Measurements from ENCODE around the gene MAML3.
"Not testable (repeated sequence)": the region's sequence is repeated elsewhere in the genome, so short reads cannot be mapped to it uniquely, and the experiment has no call there.

The MAML3 gene

DNA sequence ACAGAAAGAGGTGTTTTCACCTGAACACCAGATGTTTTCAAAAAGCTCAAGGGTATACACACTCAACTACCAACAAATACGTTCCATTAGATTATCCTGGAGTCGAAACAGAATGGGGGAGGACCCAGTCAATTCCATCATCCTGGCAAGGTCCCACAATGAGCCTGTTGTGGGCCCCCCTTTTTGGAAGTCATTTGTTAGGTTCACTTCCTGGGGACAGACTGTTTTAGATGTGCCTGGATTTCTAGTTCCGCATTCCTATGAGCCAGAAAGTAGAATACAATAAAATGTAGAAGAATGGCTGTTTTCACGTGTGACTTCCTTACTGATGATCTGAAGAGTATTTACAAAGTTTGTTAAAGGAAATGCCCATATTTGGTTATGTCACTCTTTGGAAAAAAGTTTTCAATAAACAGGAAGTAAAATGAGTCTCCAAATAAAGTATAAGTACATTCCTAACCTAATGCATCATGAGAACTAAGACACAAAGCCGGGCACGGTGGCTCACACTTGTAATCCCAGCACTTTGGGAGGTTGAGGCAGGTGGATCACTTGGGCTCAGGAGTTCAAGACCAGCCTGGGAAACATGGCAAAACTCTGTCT is 192.5 kb downstream of the MAML3 start:
- DNase-seq (ENCODE audit: low read depth), result no peak

- no peak for DNase-seq (ENCODE audit: low read depth)
Measured at GRCh38 chr4:139959396-139959795, 194.6 kb downstream of the MAML3 start.

GRCh38 chr4:139958739-139959098 is 195.3 kb downstream of the MAML3 start:
- no peak for DNase-seq (ENCODE audit: low read depth)

DNA sequence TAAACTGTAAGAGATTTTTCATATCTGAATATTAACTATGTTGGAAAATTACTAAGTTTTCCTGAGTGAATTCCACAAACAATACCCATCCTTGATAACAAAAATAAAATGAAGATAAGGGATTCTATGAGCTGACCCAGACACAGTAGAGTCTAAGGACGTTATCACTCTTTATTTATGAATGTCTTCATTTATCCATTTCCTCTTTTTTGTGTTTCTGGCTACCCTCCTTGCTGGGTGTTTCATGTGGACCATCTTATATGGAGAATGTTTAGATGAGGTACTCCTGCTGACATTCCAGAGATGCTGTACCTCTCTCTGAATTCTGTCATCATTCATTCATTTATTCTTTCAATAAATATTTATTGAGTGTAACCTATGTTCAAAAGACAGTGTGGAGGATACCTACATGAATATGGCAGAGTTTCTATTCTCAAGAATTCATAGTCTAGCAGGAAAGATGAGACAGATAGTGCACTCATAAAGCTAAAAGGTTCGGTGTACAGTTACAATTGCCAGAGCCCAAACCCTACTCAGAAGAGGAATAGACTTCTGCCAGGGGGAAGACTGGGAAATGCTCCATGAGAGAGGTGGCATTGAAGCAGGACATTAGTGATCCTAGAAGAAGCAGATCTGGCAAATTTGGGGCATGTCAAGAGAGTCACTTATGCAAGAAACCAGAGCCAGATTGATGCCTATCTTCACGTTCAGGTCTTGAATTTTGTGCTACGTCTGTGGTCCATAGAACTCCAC is 195.8 kb downstream of the MAML3 start:
- no peak for DNase-seq (ENCODE audit: low read depth)

DNA sequence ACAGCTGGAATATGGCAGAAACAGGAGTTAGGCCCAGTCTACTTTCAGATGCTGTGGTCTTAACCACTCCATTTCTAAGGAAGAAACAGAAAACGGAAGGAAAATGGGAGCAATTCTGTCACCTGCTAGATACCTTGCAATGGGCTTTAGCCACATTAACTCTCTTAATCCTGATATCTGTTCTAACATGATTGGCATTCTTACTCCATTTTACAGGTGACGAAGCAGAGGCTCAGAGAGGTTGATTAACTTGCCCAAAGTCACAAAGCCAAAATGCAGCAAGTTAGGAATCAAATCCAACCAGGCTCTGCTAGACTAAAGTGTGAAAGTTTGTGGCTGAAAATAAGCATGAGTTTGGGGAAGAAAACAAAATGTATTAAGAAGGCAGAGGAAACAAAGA is 196.9 kb downstream of the MAML3 start:
- DNase-seq (ENCODE audit: low read depth), result no peak

DNA sequence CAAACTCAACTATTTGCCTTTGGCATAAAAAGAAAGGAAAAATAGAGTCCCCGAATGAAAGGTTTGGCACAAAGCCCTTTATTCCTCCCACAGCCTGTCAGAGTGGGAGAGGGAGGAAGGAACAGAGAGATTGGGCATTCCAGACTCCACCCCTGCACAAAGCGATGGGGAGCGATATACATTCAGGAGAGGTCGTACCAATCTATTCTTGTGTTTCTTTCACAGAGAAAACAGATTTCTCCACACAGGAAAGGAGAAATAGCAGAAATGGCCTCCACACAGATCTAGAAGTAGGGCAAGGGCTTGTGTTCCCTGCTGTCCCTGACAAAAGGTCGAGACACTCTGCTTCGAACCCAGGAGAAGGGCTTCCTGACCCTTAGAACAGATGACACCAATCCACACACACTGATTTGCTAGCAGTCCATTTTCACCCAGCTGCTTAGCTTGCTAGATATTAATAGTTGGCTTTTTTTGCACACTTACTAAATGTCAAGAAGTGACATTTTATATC is 197.4 kb downstream of the MAML3 start:
- DNase-seq (ENCODE audit: low read depth), result no peak

DNA sequence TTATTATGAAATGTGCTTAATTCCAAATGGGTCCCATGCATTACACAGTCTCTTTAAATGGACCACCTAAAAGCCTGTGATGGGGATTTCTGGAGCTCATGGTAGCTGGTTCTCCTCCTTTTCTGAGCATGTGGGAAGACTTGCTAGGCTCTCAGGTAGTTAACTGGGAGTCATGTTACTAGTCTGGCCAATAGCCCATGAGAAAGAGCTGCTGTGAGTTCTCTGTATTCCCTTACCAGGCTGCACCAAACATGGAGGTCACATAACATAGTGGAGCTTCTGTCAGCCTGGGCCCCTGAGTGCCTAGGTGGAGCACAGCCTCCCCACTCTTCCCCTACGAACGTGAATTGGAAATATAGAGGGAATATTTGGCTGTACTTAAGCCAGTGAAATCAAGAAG is 198.4 kb downstream of the MAML3 start:
- no peak for DNase-seq (ENCODE audit: low read depth)

GRCh38 chr4:139954512-139954911 is 199.5 kb downstream of the MAML3 start:
- DNase-seq (ENCODE audit: low read depth), result no peak

- peak; percentile 20 for DNase-seq (ENCODE audit: low read depth)
Measured at GRCh38 chr4:139951021-139951420, 203.0 kb downstream of the MAML3 start.

- DNase-seq (ENCODE audit: low read depth), result peak; percentile 31
Measured at GRCh38 chr4:139950568-139950967, 203.4 kb downstream of the MAML3 start.

DNA sequence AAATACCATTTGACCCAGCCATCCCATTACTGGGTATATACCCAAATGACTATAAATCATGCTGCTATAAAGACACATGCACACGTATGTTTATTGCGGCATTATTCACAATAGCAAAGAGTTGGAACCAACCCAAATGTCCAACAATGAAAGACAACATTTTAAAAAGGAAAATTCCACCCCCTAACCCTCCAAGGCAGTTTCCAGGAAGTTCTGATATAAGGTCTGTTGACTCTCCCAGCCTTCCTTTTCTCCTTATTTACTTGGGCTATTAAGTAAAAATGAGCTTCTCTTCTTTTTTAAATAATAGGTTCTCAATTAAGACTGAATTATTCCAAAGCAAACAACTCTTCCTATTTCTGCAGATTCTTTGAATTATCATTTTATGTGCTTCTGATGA is 209.1 kb downstream of the MAML3 start:
- not testable (repeated sequence) for DNase-seq (ENCODE audit: low read depth)

DNA sequence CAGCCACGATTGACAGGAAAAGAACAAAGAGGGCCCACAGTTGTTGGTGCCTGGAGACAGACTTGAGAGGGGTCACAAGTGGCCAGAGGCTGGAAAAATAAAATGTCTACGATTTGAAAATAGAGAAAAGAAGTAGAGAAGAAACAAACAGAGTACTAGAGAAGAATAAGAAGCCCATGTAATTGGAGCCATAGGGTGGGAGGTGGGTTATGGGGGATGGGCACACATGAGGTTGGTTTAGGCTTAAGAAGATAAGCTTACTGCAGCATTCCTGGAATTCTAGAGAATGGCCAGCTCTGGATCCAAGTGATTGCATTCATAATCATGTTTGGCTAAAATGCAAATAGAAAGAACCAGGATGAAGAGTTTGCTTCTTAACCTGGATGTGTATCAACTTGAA is 210.7 kb downstream of the MAML3 start:
- no peak for DNase-seq (ENCODE audit: low read depth)

DNA sequence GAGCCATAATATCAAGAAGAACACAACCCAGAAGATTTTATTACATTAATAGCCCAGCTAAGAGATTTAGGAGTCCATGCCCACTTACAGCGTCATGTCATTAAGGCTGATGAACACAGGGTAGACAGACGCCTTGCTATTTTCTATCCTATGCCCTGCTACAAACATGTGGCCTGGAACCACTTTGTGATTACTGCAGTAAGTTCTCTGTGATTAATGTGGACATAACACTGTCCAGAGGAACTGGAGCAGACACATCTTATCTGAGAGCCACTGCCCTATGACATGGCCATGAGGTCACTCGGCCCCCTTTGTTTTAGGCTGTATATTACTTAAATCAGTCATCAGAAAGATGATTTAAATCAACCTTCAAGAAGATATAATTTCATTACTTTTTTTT is 211.7 kb downstream of the MAML3 start:
- no peak for DNase-seq (ENCODE audit: low read depth)

GRCh38 chr4:139940600-139940999 is 213.4 kb downstream of the MAML3 start:
- DNase-seq (ENCODE audit: low read depth), result no peak

- no peak for DNase-seq (ENCODE audit: low read depth)
Measured at GRCh38 chr4:139938414-139938813, 215.6 kb downstream of the MAML3 start.

GRCh38 chr4:139935911-139936310 is 218.1 kb downstream of the MAML3 start:
- no peak for DNase-seq (ENCODE audit: low read depth)

- no peak for DNase-seq (ENCODE audit: low read depth)
Measured at GRCh38 chr4:139934708-139935195, 219.2 kb downstream of the MAML3 start.

DNA sequence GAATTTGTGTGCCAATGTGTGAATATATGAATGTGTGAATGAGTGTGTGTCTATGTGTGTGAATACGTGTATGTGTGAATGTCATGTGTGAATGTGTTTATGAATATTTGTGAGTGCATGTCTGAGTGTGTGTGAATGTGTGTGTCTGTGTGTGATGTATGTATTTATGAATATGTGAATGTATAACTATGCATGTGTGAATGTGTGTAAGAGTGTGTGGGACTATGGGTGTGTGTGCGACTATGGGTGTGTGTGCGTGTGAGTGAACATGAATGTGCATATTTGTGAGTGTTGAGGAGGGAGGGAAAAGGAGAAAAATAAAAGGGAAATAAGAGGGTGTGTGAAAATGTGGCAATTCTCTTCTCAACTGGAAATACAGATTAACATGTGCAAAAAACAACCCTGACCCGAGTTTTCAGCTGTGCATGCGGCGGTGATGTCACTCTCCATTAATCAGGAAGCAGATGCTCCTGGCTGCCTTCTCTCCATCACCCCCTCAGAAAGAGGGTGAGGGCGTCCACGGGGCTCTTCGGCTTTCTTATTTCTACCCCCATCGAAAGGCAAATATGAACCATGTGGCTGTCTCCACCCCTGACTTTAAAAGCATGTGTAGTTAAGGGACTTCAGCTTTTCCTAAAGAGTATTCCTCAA is 219.8 kb downstream of the MAML3 start:
- no peak for DNase-seq (ENCODE audit: low read depth)

GRCh38 chr4:139933541-139933940 is 220.4 kb downstream of the MAML3 start:
- DNase-seq (ENCODE audit: low read depth), result no peak

GRCh38 chr4:139933104-139933503 is 220.9 kb downstream of the MAML3 start:
- no peak for DNase-seq (ENCODE audit: low read depth)

DNA sequence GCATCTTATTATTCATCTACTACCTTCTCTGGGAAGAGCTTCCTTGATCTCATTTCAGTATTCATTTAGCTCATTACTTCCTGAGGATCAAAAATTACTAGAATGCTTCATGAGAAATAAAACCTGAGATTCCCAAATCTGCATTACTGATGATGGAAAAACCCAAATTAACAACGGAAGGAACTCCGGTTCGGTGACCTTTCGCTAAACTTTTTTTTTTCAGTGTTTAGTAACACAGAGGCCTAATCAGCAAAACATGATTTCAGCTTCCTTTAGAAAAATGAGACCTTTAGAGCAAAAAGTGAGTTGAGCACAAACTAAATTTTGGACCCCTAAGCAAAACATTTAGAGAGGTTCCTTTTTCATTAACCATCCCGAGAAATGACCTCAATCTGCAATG is 229.2 kb downstream of the MAML3 start:
- no peak for DNase-seq (ENCODE audit: low read depth)

- no peak for DNase-seq (ENCODE audit: low read depth)
Measured at GRCh38 chr4:139922406-139923024, 231.5 kb downstream of the MAML3 start.

Measured in CMK (cell line).